Mononuclear cell (primary cell): ENCODE data around the gene FASTKD1. TPM values are rescaled to one million over a fixed set of nuclear protein-coding genes. Genes with fewer than 3 reads are reported as not detected.
"Not testable (repeated sequence)": the region's sequence is repeated elsewhere in the genome, so short reads cannot be mapped to it uniquely, and the experiment has no call there.

Experiments used
- H3K27me3 ChIP-seq: 2 replicates; pipeline ENCODE4 v1.6.0; 2011; ENCODE audit warnings: low read length, control low read depth; ENCODE audit not compliant: insufficient read depth
- H3K4me1 ChIP-seq: 2 replicates; pipeline ENCODE4 v1.5.1; 2011; ENCODE audit warnings: mild to moderate bottlenecking, low read length, control low read depth; ENCODE audit not compliant: insufficient read depth
- H3K4me3 ChIP-seq: 2 replicates; pipeline ENCODE4 v1.5.1; 2011; ENCODE audit warnings: mild to moderate bottlenecking, low read length, moderate library complexity
- H3K9me3 ChIP-seq: 2 replicates; pipeline ENCODE4 v1.5.1; 2011; ENCODE audit warnings: low read depth, mild to moderate bottlenecking, control low read depth, low read length
- total RNA-seq: library from RNA; depleted of rRNA; stranded (reverse); fragments of >200 nt; gene quantifications from one replicate; pipeline ENCODE4 v1.2.3, GENCODE V29; 2012

FASTKD1 gene
- total RNA-seq, 1 donor = 8.1 TPM

DNA sequence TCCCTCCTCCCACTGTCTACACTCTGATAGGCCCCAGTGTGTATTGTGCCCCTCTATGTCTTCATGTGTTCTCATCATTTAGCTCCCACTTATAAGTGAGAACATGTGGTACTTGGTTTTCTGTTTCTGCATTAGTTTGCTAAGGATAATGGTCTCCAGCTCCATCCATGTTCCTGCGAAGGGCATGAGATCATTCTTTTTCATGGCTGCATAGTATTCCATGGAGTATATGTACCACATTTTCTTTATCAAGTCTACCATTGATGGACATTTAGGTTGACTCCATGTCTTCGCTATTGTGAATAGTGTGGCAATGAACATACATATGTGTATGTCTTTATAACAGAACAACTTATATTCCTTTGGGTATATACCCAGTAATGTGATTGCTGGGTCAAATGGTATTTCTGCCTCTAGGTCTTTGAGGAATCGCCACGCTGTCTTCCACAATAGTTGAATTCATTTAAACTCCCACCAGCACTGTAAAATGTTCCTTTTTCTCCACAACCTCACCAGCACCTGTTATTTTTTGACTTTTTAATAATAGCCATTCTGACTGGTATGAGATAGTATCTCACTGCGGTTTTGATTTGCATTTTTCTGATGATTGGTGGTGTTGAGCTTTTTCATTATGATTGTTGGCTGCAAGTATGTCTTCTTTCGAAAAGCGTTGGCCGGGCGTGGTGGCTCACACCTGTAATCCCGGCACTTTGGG lies 9.0 kb upstream of the FASTKD1 start:
- H3K27me3 ChIP-seq, H3K4me3 ChIP-seq, H3K9me3 ChIP-seq: not testable (repeated sequence)
- peaks cover 20% of the 10 kb centered on the region for H3K4me1 ChIP-seq

DNA sequence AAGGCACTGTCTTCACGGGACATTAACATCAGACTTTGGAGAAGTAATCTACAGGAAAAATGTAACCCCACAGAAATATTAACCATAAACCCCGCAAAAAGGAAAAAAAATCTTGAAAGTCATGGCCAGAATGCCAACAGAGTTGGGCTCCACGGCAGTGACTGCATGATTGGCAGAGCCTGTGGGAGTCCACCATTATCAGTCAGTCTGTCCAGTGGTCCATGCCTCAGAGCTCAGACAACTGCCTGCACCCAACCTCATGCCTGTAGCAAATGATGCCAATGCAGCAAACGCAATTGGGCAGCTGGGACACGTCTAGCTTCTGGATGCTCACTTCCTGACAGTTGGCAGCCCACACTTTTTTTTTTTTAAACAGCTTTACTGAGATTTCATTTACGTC lies 5.4 kb upstream of the FASTKD1 start:
- Histone ChIP-seq H3K27me3 (no peaks in the 10 kb centered on the region), H3K4me3 (no peak overlapping the region), H3K9me3 (no peaks in the 10 kb centered on the region), H3K4me1 (no peaks in the 10 kb centered on the region)

DNA sequence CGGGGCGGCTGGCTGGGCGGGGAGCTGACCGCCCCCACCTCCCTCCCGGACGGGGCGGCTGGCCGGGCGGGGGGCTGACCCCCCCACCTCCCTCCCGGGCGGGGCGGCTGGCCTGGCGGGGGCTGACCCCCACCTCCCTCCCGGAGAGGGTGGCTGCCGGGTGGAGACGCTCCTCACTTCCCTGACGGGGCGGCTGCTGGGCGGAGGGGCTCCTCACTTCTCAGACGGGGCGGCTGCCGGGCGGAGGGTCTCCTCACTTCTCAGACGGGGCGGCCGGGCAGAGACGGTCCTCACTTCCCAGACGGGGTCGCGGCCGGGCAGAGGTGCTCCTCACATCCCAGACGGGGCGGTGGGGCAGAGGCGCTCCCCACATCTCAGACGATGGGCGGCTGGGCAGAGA lies 1.6 kb upstream of the FASTKD1 start:
- not testable (repeated sequence) for H3K4me1 ChIP-seq, H3K9me3 ChIP-seq, H3K4me3 ChIP-seq, H3K27me3 ChIP-seq

DNA sequence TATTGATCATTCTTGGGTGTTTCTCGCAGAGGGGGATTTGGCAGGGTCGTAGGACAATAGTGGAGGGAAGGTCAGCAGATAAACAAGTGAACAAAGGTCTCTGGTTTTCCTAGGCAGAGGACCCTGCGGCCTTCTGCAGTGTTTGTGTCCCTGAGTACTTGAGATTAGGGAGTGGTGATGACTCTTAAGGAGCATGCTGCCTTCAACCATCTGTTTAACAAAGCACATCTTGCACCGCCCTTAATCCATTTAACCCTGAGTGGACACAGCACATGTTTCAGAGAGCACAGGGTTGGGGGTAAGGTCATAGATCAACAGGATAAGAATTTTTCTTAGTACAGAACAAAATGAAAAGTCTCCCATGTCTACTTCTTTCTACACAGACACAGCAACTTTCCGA lies 874 bp upstream of the FASTKD1 start:
- not testable (repeated sequence) for H3K27me3 ChIP-seq, H3K9me3 ChIP-seq, H3K4me3 ChIP-seq, H3K4me1 ChIP-seq

DNA sequence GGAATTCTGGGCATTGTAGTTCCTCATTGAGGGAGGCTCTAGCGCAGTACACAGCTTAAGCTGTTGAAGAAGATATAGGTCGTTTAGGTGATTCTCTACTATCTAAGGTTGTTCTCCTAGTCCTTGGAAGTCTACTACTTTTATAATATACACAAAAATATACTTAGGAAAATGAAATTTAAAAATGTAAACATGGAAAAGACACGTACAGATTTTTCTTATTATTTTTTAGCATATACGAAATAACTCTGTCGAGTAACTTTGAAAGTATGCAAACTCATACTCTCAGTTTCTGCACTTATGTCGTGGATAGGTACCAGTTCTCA lies 272 bp upstream of the FASTKD1 start:
- no peaks in the 10 kb centered on the region for H3K9me3 ChIP-seq
- peaks cover 8% of the 10 kb centered on the region for H3K4me1 ChIP-seq
- no peaks in the 10 kb centered on the region for H3K27me3 ChIP-seq
- peak overlapping the region; percentile 97 for H3K4me3 ChIP-seq

DNA sequence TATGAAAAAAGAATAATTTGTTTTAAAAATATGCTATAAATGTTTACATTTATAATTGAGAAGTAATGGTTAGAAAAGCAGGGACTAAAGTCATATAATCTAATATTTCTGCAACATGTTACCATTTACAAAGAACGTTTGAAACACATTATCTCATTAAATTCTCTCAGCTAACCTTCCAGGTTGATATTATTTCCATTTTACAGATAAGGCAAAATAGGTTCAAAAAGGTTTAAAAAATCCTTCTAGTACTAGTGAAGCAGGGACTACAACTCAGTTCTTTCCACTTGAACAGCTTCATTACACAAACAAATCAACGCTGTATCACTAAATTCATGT lies 875 bp downstream of the FASTKD1 start:
- no peaks in the 10 kb centered on the region for H3K27me3 ChIP-seq
- H3K4me3 ChIP-seq = peak overlapping the region; percentile 97
- peaks cover 8% of the 10 kb centered on the region for H3K4me1 ChIP-seq
- no peaks in the 10 kb centered on the region for H3K9me3 ChIP-seq

DNA sequence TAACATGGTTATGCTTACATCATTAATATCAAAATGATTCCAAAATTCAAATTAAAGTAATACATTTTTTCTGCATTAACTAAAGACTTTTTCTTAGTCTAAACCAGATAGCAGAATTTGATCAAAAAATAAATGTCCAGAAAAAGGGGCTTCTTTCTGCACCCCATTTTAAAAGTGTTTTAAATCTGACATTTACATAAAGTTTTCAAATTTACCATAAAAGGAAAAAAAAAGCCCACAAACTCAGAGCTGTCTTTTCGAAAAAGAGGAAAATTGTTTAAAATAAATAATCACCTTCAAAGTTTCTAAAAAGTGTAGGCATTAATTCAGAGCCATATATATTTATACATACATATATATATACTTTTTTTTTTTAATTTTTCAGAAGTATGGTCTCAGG lies 1.5 kb downstream of the FASTKD1 start:
- no peaks in the 10 kb centered on the region for H3K9me3 ChIP-seq
- peaks cover 8% of the 10 kb centered on the region for H3K4me1 ChIP-seq
- no peak overlapping the region for H3K4me3 ChIP-seq
- H3K27me3 ChIP-seq = no peaks in the 10 kb centered on the region

DNA sequence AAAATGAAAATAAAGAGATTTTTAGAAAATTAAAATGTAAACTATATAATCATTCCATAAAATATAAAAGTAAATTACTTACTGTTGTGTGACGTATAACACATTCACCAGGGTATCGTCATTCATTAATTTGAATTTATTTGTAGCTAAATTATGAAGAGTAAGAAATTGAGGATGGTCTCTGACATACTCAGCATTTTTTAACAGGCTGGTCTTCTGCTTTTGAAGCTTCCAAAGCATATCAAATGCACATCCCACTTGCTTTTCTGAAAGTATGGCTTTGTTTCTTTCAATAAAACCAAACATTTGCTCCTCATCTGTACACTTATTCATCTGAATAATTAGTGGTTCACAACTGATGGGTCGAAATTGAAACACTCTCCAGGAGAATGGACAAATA lies 2.1 kb downstream of the FASTKD1 start:
- no peaks in the 10 kb centered on the region for H3K27me3 ChIP-seq
- H3K9me3 ChIP-seq = no peaks in the 10 kb centered on the region
- peaks cover 8% of the 10 kb centered on the region for H3K4me1 ChIP-seq
- H3K4me3 ChIP-seq = no peak overlapping the region

DNA sequence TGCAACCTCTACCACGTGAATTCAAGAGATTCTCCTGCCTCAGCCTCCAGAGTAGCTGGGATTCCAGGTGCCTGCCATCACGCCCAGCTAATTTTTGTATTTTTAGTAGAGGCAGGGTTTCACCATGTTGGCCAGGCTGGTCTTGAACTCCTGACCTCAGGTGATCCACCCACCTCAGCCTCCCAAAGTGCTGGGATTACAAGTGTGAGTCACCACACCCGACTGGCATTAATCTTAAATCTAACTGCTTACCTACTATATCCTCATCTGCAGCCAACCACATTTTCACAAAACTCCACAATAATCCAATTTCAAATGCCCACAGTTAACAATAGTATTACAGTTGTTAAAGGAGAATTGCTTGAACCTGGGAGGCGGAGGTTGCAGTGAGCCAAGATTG lies 2.9 kb downstream of the FASTKD1 start:
- not testable (repeated sequence) for H3K9me3 ChIP-seq, H3K4me1 ChIP-seq, H3K27me3 ChIP-seq, H3K4me3 ChIP-seq

DNA sequence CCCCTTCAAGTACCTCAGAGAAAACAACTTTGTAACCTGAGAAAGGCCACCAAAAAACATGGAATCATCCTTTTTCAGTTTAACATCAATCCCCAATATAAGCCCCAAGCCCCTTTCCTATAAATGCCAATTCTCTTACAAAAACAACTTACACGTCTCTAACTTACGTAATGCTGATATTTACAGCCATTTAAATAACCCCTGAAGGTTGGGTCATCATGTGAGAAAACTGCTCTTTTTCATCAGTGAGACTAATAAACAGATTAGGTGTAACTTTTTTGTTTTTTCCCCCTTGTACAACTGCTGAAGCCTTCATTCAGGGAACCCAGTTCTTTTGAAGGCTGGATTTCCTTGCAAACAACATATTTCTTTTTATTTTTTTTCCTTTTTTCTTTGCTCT lies 3.7 kb downstream of the FASTKD1 start:
- H3K27me3 ChIP-seq = no peaks in the 10 kb centered on the region
- H3K4me3 ChIP-seq = no peak overlapping the region
- H3K9me3 ChIP-seq = no peaks in the 10 kb centered on the region
- peaks cover 8% of the 10 kb centered on the region for H3K4me1 ChIP-seq

DNA sequence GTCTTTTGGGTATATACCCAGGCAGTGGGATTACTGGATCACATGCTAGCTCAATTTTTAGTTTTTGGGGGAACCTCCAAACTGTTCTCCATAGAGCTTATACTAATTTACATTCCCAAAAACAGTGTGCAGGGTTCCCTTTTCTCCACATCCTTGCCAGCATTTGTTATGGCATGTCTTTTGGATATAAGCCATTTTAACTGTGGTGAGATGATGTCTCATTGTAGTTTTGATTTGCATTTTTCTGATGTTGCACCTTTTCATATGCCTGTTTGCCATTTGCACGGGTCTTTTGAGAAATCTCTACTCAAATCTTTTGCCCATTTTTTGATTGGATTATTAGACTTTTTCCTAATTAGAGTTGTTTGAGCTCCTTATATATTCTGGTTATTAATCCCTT lies 8.0 kb downstream of the FASTKD1 start:
- Histone ChIP-seq H3K4me3 (no peak overlapping the region), H3K9me3 (no peaks in the 10 kb centered on the region), H3K27me3 (no peaks in the 10 kb centered on the region), H3K4me1 (no peaks in the 10 kb centered on the region)

DNA sequence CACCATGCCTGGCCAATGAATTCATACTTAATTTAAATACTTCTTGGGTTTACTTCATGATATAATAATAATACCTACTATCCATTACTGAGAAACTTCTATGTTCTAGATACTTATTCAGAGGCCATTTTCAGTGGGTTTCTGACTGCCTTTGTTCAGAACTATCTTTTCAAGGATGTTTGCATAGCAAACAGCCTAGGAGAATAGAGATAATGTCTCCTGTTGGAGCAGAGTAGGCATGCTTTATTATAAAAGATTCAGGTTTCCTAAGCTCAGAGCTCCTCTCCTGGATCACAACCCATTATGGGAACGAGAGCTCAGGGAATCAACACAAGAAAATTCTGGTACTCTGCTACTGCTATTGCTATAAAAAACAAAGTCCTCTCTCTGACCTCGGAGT lies 11.1 kb downstream of the FASTKD1 start:
- H3K9me3 ChIP-seq = no peaks in the 10 kb centered on the region
- no peaks in the 10 kb centered on the region for H3K27me3 ChIP-seq
- H3K4me3 ChIP-seq = no peak overlapping the region
- no peaks in the 10 kb centered on the region for H3K4me1 ChIP-seq

DNA sequence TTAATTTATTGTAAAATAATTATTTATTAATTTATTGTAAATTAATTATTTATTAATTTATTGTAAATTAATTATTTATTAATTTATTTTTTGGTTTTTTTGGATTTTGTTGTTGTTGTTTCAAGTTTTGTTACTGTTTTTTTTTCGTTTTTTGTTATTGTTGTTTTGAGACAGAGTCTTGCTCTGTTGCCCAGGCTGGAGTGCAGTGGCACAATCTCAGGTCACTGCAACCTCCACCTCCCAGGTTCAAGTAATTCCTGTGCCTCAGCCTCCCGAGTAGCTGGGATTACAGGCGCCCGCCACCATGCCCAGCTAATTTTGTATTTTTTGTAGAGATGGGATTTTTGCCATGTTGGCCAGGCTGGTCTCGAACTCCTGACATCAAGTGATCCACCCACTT lies 11.6 kb downstream of the FASTKD1 start:
- not testable (repeated sequence) for H3K4me3 ChIP-seq

DNA sequence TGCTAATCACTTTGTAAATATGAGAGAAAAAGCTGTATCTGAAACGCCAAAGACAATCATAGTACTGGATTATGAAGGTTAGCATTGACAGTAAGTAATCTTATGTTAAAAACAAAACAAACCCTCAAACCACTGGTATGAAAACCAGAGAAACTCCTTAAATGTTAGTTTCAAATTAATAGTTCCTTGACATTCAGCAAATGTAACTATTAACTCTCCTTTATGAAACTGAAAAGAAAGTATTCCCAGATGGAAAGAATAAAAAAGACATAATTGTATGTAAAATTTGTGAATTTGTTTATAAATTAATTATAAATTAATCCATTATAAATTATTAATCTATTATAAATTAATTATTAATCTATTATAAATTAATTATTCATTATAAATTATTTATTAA lies 12.3 kb downstream of the FASTKD1 start:
- Histone ChIP-seq H3K4me3 (no peak overlapping the region), H3K27me3 (no peaks in the 10 kb centered on the region), H3K4me1 (no peaks in the 10 kb centered on the region), H3K9me3 (no peaks in the 10 kb centered on the region)

More for the DNA sequence above, 11.6 kb downstream of the FASTKD1 start:
- not testable (repeated sequence) for H3K4me1 ChIP-seq, H3K9me3 ChIP-seq, H3K27me3 ChIP-seq

DNA sequence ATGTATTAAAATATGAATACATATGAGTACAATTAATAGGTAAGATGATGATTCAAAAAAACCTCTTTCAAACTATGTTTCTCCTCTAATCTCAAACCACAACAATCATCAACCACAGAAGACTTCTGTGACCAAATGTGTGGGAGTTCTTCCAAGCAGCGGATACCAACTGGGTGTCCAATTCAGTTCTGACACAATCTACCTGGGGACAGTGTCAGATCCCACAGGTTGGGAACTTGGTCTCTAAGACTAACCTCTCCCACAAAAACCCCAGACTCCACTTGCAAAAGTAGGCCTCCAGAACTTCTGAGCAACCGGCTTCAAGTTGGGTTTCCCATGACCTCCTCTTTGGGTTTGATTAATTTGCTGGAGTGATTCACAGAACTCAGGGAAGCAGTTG lies 26.9 kb downstream of the FASTKD1 start:
- H3K4me3 ChIP-seq = no peak overlapping the region
- H3K9me3 ChIP-seq = no peaks in the 10 kb centered on the region
- no peaks in the 10 kb centered on the region for H3K27me3 ChIP-seq
- H3K4me1 ChIP-seq = no peaks in the 10 kb centered on the region

DNA sequence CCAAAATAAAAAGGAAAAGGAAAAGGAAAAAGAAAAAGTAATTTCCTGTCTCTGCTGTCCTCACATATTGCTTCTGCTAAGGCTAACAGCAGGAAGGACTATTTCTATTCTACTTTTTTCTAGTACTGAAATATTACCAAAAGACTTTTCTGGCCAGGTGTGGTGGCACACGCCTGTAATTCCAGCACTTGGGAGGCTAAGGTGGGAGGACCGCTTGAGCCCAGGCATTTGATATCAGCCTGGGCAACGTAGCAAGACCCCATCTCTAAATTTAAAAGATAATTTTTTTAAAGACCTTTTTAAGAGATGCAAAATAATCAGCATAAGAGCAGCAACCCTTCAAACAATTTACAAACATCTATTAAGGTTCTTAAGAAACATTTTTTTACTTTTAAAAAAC lies 31.2 kb downstream of the FASTKD1 start:
- H3K9me3 ChIP-seq = no peaks in the 10 kb centered on the region
- no peaks in the 10 kb centered on the region for H3K4me1 ChIP-seq
- no peak overlapping the region for H3K4me3 ChIP-seq
- H3K27me3 ChIP-seq = no peaks in the 10 kb centered on the region

DNA sequence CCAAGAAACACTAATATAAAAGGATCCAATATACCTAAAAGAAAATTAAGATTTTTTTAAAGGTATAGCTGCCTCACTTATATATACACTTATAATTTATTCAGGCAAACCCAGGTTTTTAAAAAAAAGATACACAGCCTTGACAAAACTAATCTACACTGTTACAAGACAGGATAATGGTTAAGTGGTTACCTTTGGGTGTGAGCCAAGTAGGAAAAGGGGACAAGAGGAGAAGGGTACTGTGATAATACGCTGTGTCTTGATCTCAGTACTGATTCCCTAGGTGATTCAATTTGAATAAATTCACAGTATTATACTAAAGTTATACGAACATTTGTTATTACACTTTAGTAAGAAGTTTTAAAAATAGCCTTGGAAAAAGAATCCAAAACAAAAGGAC lies 33.5 kb downstream of the FASTKD1 start:
- no peaks in the 10 kb centered on the region for H3K9me3 ChIP-seq
- H3K4me1 ChIP-seq = no peaks in the 10 kb centered on the region
- H3K27me3 ChIP-seq = no peaks in the 10 kb centered on the region
- H3K4me3 ChIP-seq = no peak overlapping the region
